Sigmoid colon (tissue), 7 donors: ENCODE results near the gene FIGN. TPM values are rescaled to one million over a fixed set of nuclear protein-coding genes. Genes with fewer than 3 reads are reported as not detected.

ENCODE experiments used
- DNase-seq: peaks from one replicate; pipeline ENCODE4 v3.0.0-alpha.2; 2019
- H3K27ac ChIP-seq, 4 donors: fragments of 200-600 bp; sonication (generic); one replicate each; pipeline ENCODE4 v1.5.1; 2016 to 2019; ENCODE audit warnings: mild to moderate bottlenecking in 1 of 4
- H3K27me3 ChIP-seq, 3 donors: fragments of 200-600 bp; sonication (generic); one replicate each; pipeline ENCODE4 v1.5.1; 2019; ENCODE audit warnings: mild to moderate bottlenecking in 1 of 3
- H3K36me3 ChIP-seq, 4 donors: fragments of 200-600 bp; sonication (generic); one replicate each; pipeline ENCODE4 v1.5.1; 2016 to 2019
- H3K4me1 ChIP-seq, 4 donors: fragments of 200-600 bp; sonication (generic); one replicate each; pipeline ENCODE4 v1.5.1; 2017 to 2019
- H3K4me3 ChIP-seq, 4 donors: fragments of 200-600 bp; sonication (generic); one replicate each; pipeline ENCODE4 v1.5.1; 2017 to 2019; ENCODE audit warnings: mild to moderate bottlenecking in 2 of 4, moderate library complexity in 1 of 4
- H3K9me3 ChIP-seq, 4 donors: fragments of 200-600 bp in 3 of 4; sonication (generic) in 3 of 4; one replicate each; pipeline versions ENCODE4 v1.5.1 to v1.6.1; 2013 to 2019
- CTCF ChIP-seq, 4 experiments: fragments of 450-650 bp in 3 of 4; fragments of 200-600 bp in 1 of 4; IDR thresholded peaks; one replicate each; pipeline ENCODE4 v1.5.1; 2016 to 2019; ENCODE audit warnings: antibody characterized with exemption in 4 of 4, mild to moderate bottlenecking in 3 of 4, moderate library complexity in 2 of 4
- EP300 ChIP-seq, 4 donors: sonication (generic); formaldehyde crosslinking; IDR thresholded peaks; one replicate each; pipeline ENCODE4 v1.6.1; 2017; ENCODE audit warnings: antibody characterized with exemption in 4 of 4
- POLR2A ChIP-seq, 2 donors: fragments of 450-650 bp; IDR thresholded peaks; one replicate each; pipeline ENCODE4 v1.6.1; 2016; ENCODE audit warnings: antibody characterized with exemption in 2 of 2, mild to moderate bottlenecking in 2 of 2, moderate library complexity in 2 of 2
- POLR2AphosphoS5 ChIP-seq, 4 donors: sonication (generic); formaldehyde crosslinking; IDR thresholded peaks; one replicate each; pipeline ENCODE4 v1.6.1; 2017; ENCODE audit warnings: antibody characterized with exemption in 4 of 4
- WGBS, 2 donors: extraction: QIAGEN DNeasy Blood & Tissue Kit; methylation state at CpG; one replicate each; pipeline ENCODE4 v1.1.7; 2013; 5-methylcytosine and 5-hydroxymethylcytosine counted together
- intact Hi-C: fragments of 100-400 bp; cut with DNase I; formaldehyde crosslinking; loops from one replicate; pipeline ENCODE4 v1.15.1; 2023
- polyA plus RNA-seq, 3 donors: library from polyadenylated mRNA; stranded (reverse); fragments of 200-250 nt; gene quantifications; one replicate each; pipeline ENCODE4 v1.2.3, GENCODE V29; 2013
- total RNA-seq, 4 donors: library from RNA; depleted of rRNA; stranded (reverse); fragments of >200 nt; gene quantifications; one replicate each; pipeline ENCODE4 v1.1.0, GENCODE V29; 2016
- donor health status: healthy with polysubstance abuse.
- donor health status: Bipolar disorder and iron deficiency.
- donor health status: healthy.

FIGN gene
- total and polyA plus RNA-seq, 7 donors, result under 0.01 to 8.0 (median 3.7) TPM; not detected in 1

- intact Hi-C loops, result no loop called here
- Histone ChIP-seq H3K27me3 (no peaks in the 10 kb centered on the region), H3K4me1 (peaks cover 0 to 36% (median 21%) of the 10 kb centered on the region in 4 donors), H3K4me3 (no peak overlapping the region), H3K9me3 (no peaks in the 10 kb centered on the region), H3K36me3 (no peaks in the 10 kb centered on the region), H3K27ac (no peak overlapping the region)
- no peak for TF ChIP-seq EP300 (IDR thresholded peaks at IDR 0.05)
- no peak for TF ChIP-seq POLR2A (IDR thresholded peaks at IDR 0.05)
- TF ChIP-seq POLR2AphosphoS5 (IDR thresholded peaks at IDR 0.05), result no peak
- TF ChIP-seq CTCF (IDR thresholded peaks at IDR 0.05), result no peak
- no peak for DNase-seq
- WGBS, 2 donors, result 72 to 76% methylated on average over 2 of the region's 2 CpGs
These were observed 70.8 kb downstream of the FIGN start for GRCh38 chr2:163665051-163665450.

- no peak overlapping the region for H3K4me3 ChIP-seq
- H3K27me3 ChIP-seq, result no peaks in the 10 kb centered on the region
- 76 to 79% methylated on average over 5 of the region's 5 CpGs for WGBS, 2 donors
- no peak for DNase-seq
- H3K36me3 ChIP-seq, result no peaks in the 10 kb centered on the region
- H3K27ac ChIP-seq, result no peak overlapping the region
- H3K4me1 ChIP-seq, result peaks cover 0 to 40% (median 21%) of the 10 kb centered on the region in 4 donors
- H3K9me3 ChIP-seq, result no peaks in the 10 kb centered on the region
- intact Hi-C loops, result no loop called here
- TF ChIP-seq EP300 (IDR thresholded peaks at IDR 0.05), result no peak
- TF ChIP-seq POLR2A (IDR thresholded peaks at IDR 0.05), result no peak
- TF ChIP-seq POLR2AphosphoS5 (IDR thresholded peaks at IDR 0.05), result no peak
- no peak for TF ChIP-seq CTCF (IDR thresholded peaks at IDR 0.05)
These were observed 71.2 kb downstream of the FIGN start for GRCh38 chr2:163664610-163665009.

GRCh38 chr2:163662141-163662780 lies 73.5 kb downstream of the FIGN start:
- Histone ChIP-seq H3K4me3 (no peak overlapping the region), H3K9me3 (no peaks in the 10 kb centered on the region), H3K27me3 (no peaks in the 10 kb centered on the region), H3K4me1 (peaks cover 0 to 46% (median 23%) of the 10 kb centered on the region in 4 donors), H3K27ac (peak overlapping the region in 2 of 4 donors; percentile 45 to 64), H3K36me3 (no peaks in the 10 kb centered on the region)
- TF ChIP-seq POLR2AphosphoS5 (IDR thresholded peaks at IDR 0.05), result no peak
- TF ChIP-seq CTCF (IDR thresholded peaks at IDR 0.05), result no peak
- TF ChIP-seq POLR2A (IDR thresholded peaks at IDR 0.05), result no peak
- TF ChIP-seq EP300 (IDR thresholded peaks at IDR 0.05), result no peak
- 63 to 79% methylated on average over 4 of the region's 4 CpGs for WGBS, 2 donors
- intact Hi-C loops, result no loop called here
- no peak for DNase-seq

- Histone ChIP-seq H3K4me3 (no peak overlapping the region), H3K27ac (peak overlapping the region in 1 of 4 donors; percentile 42), H3K9me3 (no peaks in the 10 kb centered on the region), H3K27me3 (no peaks in the 10 kb centered on the region), H3K4me1 (peaks cover 0 to 47% (median 28%) of the 10 kb centered on the region in 4 donors), H3K36me3 (no peaks in the 10 kb centered on the region)
- DNase-seq, result no peak
- TF ChIP-seq CTCF (IDR thresholded peaks at IDR 0.05), result no peak
- TF ChIP-seq POLR2A (IDR thresholded peaks at IDR 0.05), result no peak
- no peak for TF ChIP-seq POLR2AphosphoS5 (IDR thresholded peaks at IDR 0.05)
- TF ChIP-seq EP300 (IDR thresholded peaks at IDR 0.05), result no peak
- intact Hi-C loops, result no loop called here
- 78 to 79% methylated on average over 2 of the region's 2 CpGs for WGBS, 2 donors
These were observed 76.6 kb downstream of the FIGN start for GRCh38 chr2:163659224-163659623.

- Histone ChIP-seq H3K4me3 (no peak overlapping the region), H3K36me3 (no peaks in the 10 kb centered on the region), H3K27me3 (no peaks in the 10 kb centered on the region), H3K4me1 (peaks cover 0 to 47% (median 28%) of the 10 kb centered on the region in 4 donors), H3K27ac (peak overlapping the region in 1 of 4 donors; percentile 42), H3K9me3 (no peaks in the 10 kb centered on the region)
- DNase-seq, result no peak
- WGBS, 2 donors, result 53 to 66% methylated on average over 2 of the region's 2 CpGs
- TF ChIP-seq EP300 (IDR thresholded peaks at IDR 0.05), result no peak
- no peak for TF ChIP-seq POLR2AphosphoS5 (IDR thresholded peaks at IDR 0.05)
- no peak for TF ChIP-seq CTCF (IDR thresholded peaks at IDR 0.05)
- no peak for TF ChIP-seq POLR2A (IDR thresholded peaks at IDR 0.05)
- intact Hi-C loops, result no loop called here
These were observed 77.3 kb downstream of the FIGN start for GRCh38 chr2:163658556-163658955.
